ENCODE results near the gene TPBGL.

TPBGL gene

GRCh38 chr11:75286826-75287465 is 46.4 kb downstream of the TPBGL start:
- Histone ChIP-seq H3K27ac (ENCODE audit: low read depth, low read length) (no peak overlapping the region), H3K4me1 (ENCODE audit: insufficient read depth, low read length) (no peaks in the 10 kb centered on the region), H3K4me3 (ENCODE audit: low read depth in 1 of 2, low read length in 2 of 2) (no peak overlapping the region), H3K9ac (ENCODE audit: low read length) (no peak overlapping the region), H3K27me3 (ENCODE audit: control insufficient read depth in 1 of 2, insufficient read depth in 2 of 2, low read length in 2 of 2) (no peaks in the 10 kb centered on the region), H3K36me3 (ENCODE audit: insufficient read depth, low read length) (peaks cover 60% of the 10 kb centered on the region), H3K9me3 (ENCODE audit: low read length) (no peaks in the 10 kb centered on the region)

DNA sequence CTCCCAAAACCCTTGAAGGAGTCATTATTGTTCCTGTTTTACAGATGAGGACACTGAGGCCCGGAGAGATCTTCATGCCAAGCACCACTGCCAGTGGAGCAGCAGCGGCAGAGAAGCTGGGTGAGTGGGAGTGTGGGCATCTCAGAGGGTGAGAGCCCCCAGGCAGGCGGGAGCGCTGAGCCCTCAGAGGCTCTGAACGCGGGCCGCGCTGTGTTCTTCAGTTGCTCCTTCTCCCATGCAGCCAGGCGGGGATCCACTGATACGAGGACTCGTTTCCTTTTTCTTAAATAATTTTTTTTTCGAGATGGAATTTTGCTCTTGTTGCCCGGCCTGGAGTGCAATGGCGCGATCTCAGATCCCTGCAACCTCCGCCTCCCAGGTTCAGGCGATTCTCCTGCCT is 47.0 kb downstream of the TPBGL start:
- Histone ChIP-seq H3K9me3 (ENCODE audit: low read length) (no peaks in the 10 kb centered on the region), H3K36me3 (ENCODE audit: insufficient read depth, low read length) (peaks cover 54% of the 10 kb centered on the region), H3K4me3 (ENCODE audit: low read depth in 1 of 2, low read length in 2 of 2) (no peak overlapping the region), H3K27ac (ENCODE audit: low read depth, low read length) (no peak overlapping the region), H3K27me3 (ENCODE audit: control insufficient read depth in 1 of 2, insufficient read depth in 2 of 2, low read length in 2 of 2) (no peaks in the 10 kb centered on the region), H3K4me1 (ENCODE audit: insufficient read depth, low read length) (no peaks in the 10 kb centered on the region), H3K9ac (ENCODE audit: low read length) (no peak overlapping the region)

DNA sequence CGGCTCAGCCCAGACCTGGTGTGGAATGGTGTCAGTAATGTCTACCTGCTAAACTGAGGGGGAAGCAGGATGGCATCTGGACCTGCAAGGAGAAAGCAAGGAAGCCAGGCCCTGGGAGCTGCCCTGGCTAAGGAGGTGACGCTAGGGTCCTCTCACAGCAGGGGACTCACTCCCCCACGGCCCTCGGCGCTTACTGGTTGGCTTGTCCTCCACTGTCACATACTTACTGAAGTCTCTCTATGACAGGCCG is 48.9 kb downstream of the TPBGL start:
- H3K4me1 ChIP-seq (ENCODE audit: insufficient read depth, low read length) = no peaks in the 10 kb centered on the region
- H3K9me3 ChIP-seq (ENCODE audit: low read length) = no peaks in the 10 kb centered on the region
- no peak overlapping the region for H3K4me3 ChIP-seq (ENCODE audit: low read depth in 1 of 2, low read length in 2 of 2)
- peaks cover 37% of the 10 kb centered on the region for H3K36me3 ChIP-seq (ENCODE audit: insufficient read depth, low read length)
- H3K27me3 ChIP-seq (ENCODE audit: control insufficient read depth in 1 of 2, insufficient read depth in 2 of 2, low read length in 2 of 2) = no peaks in the 10 kb centered on the region
- no peak overlapping the region for H3K9ac ChIP-seq (ENCODE audit: low read length)
- no peak overlapping the region for H3K27ac ChIP-seq (ENCODE audit: low read depth, low read length)

- peaks cover 35% of the 10 kb centered on the region for H3K36me3 ChIP-seq (ENCODE audit: insufficient read depth, low read length)
- no peak overlapping the region for H3K4me3 ChIP-seq (ENCODE audit: low read depth in 1 of 2, low read length in 2 of 2)
- no peaks in the 10 kb centered on the region for H3K4me1 ChIP-seq (ENCODE audit: insufficient read depth, low read length)
- no peak overlapping the region for H3K27ac ChIP-seq (ENCODE audit: low read depth, low read length)
- no peaks in the 10 kb centered on the region for H3K27me3 ChIP-seq (ENCODE audit: control insufficient read depth in 1 of 2, insufficient read depth in 2 of 2, low read length in 2 of 2)
- no peak overlapping the region for H3K9ac ChIP-seq (ENCODE audit: low read length)
- H3K9me3 ChIP-seq (ENCODE audit: low read length) = no peaks in the 10 kb centered on the region
Observed at GRCh38 chr11:75289919-75290318, 49.3 kb downstream of the TPBGL start.

- Histone ChIP-seq H3K9ac (ENCODE audit: low read length) (no peak overlapping the region), H3K27ac (ENCODE audit: low read depth, low read length) (no peak overlapping the region), H3K4me3 (ENCODE audit: low read depth in 1 of 2, low read length in 2 of 2) (no peak overlapping the region), H3K27me3 (ENCODE audit: control insufficient read depth in 1 of 2, insufficient read depth in 2 of 2, low read length in 2 of 2) (no peaks in the 10 kb centered on the region), H3K36me3 (ENCODE audit: insufficient read depth, low read length) (peaks cover 21% of the 10 kb centered on the region), H3K4me1 (ENCODE audit: insufficient read depth, low read length) (no peaks in the 10 kb centered on the region), H3K9me3 (ENCODE audit: low read length) (no peaks in the 10 kb centered on the region)
Observed at GRCh38 chr11:75291741-75292140, 51.2 kb downstream of the TPBGL start.

DNA sequence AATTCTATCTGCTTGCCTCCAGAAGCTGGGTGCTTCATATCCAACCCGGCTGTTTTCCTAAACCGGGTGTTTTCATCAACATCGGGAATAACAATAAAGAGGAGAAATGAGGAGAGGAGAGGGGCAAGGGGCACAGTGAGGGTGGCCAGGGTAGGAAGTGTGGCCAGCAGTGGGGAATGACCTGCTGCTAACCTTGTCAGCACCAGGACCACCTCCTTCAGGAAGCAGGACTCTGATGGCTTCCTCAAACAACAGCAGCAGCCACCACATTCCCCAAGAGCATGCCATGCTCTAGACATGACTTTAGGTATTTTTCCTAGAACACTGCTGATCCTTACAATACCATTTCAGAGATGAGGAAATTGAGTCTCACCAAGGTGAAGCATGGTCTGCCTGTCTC is 52.4 kb downstream of the TPBGL start:
- Histone ChIP-seq H3K9me3 (ENCODE audit: low read length) (no peaks in the 10 kb centered on the region), H3K4me1 (ENCODE audit: insufficient read depth, low read length) (no peaks in the 10 kb centered on the region), H3K4me3 (ENCODE audit: low read depth in 1 of 2, low read length in 2 of 2) (no peak overlapping the region), H3K9ac (ENCODE audit: low read length) (no peak overlapping the region), H3K27me3 (ENCODE audit: control insufficient read depth in 1 of 2, insufficient read depth in 2 of 2, low read length in 2 of 2) (no peaks in the 10 kb centered on the region), H3K36me3 (ENCODE audit: insufficient read depth, low read length) (peaks cover 12% of the 10 kb centered on the region), H3K27ac (ENCODE audit: low read depth, low read length) (no peak overlapping the region)
